Dendritic cell treated with granulocyte-macrophage colony-stimulating factor and Interleukin-4, amounts not matched to agents 40 ng/mL and 50 ng/mL, for 4 days (primary cell): ENCODE data around the gene MAPK1IP1L.
"Not testable (repeated sequence)": the region's sequence is repeated elsewhere in the genome, so short reads cannot be mapped to it uniquely, and the experiment has no call there.

Experiments used
- H3K27ac Mint-ChIP-seq: one replicate; pipeline ENCODE4 v1.8.0; 2022; ENCODE audit warnings: mild to moderate bottlenecking, mixed read lengths
- H3K27me3 Mint-ChIP-seq: one replicate; pipeline ENCODE4 v1.8.0; 2022; ENCODE audit warnings: mild to moderate bottlenecking, mixed read lengths
- H3K36me3 Mint-ChIP-seq: one replicate; pipeline ENCODE4 v1.8.0; 2022; ENCODE audit warnings: low read depth, mixed read lengths
- H3K4me1 Mint-ChIP-seq: one replicate; pipeline ENCODE4 v1.8.0; 2022; ENCODE audit warnings: low read depth, mixed read lengths
- H3K4me3 Mint-ChIP-seq: one replicate; pipeline ENCODE4 v1.8.0; 2022; ENCODE audit warnings: mild to moderate bottlenecking, moderate library complexity, mixed read lengths
- H3K9me3 Mint-ChIP-seq: one replicate; pipeline ENCODE4 v1.8.0; 2022; ENCODE audit warnings: mixed read lengths
- intact Hi-C: fragments of 100-400 bp; cut with micrococcal nuclease; formaldehyde crosslinking; loops from one replicate; pipeline ENCODE4 v1.15.0; 2022

MAPK1IP1L gene

DNA sequence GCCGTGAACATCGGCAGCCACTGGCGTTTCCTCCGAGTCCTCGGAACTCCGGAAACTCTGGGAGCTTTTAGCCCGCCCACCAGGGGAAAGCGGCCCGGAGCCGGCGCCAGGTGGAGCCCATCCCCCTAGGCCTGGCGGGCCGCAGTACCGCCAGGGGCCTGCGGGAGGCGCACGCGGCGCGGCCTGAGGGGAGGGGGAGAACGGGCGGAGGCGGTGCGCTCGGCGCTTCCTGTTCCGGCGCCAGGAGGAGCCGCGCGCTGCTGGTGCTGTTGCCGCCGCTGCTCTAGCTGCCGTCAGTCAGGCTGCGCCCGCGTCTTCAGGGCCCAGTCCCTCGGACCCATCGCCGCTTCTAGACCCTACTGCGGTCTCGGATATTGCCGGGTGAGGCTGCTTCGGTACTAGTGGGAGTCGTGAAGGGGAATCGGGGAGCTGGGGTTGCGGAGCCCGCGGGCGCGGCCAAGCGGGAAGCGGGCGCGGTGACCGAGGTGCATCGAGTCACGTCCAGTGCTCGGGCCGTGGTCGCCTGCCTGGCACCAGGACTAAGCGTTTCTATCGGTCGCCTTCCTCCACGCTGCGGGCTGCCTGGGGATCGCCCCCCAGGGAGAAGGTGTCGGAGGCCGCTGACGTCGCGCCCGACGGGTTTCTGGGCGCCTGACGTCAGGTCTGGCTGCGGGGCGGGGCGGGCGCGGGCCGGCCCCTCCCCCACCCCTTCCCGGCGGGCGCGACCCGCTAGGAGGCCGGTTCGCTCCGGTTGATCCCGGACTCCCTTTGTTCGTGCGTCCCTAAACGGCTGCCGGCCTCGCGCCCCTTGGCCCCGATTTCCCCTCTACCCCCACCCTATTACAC is at the start of gene MAPK1IP1L:
MAPK1IP1L (plus strand) TSS at position 225 of the 846 bp plus-strand sequence. CDS start 10,037 bp downstream, outside the sequence.
- Mint-ChIP-seq H3K4me1 (peaks cover 29% of the 10 kb centered on the region), H3K4me3 (peak within 1 kb of the TSS; percentile 86), H3K36me3 (peaks cover 23% of the 10 kb centered on the region), H3K27me3 (no peaks in the 10 kb centered on the region), H3K27ac (peak within 1 kb of the TSS; percentile 92), H3K9me3 (no peaks in the 10 kb centered on the region)
- intact Hi-C loops, result loop anchor here (2.0 to 10.0 kb wide), 2 partner anchors 25 to 223 kb away; partner anchors contain the start of genes FBXO34, SOCS4 and WDHD1

DNA sequence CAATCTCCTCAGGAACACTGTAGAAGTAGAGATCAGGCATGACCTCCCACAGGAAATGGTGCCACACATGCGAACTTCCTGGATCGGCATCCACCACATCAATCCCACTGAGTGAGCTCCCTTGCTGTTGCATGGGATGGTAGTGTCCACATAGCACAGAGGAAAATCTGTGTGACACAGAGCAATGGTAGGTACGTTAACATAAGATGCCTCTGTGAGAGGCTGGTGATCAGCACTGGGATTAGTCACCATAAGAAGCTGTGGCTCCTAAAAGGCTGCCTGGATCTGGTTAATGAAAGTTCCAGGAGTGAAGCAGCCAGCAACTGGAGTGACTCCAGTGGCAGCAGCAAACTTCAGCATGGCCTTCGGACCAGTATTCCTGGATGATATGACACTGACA is 46.4 kb upstream of the MAPK1IP1L start:
- no peak overlapping the region for H3K27ac Mint-ChIP-seq
- H3K9me3 Mint-ChIP-seq, result no peaks in the 10 kb centered on the region
- no peaks in the 10 kb centered on the region for H3K27me3 Mint-ChIP-seq
- H3K4me3 Mint-ChIP-seq, result no peak overlapping the region
- H3K36me3 Mint-ChIP-seq, result no peaks in the 10 kb centered on the region
- peaks cover 10% of the 10 kb centered on the region for H3K4me1 Mint-ChIP-seq
- intact Hi-C loops, result no loop called here

DNA sequence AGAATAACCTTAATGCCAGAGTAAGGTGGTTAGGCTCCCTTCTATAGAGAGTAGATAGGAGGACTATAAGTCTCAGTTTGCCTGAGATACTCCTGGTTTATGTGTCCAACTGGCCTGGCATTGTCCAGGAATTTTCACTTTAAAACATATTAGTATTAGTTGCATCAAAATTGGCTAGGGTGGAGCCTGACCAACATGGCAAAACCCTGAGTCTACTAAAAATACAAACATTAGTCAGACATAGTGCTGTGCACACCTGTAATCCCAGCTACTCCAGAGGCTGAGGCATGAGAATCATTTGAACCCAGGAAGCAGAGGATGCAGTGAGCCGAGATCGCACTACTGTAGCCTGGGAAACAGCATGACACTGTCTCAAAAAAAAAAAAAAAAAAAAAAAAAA is 36.4 kb upstream of the MAPK1IP1L start:
- Mint-ChIP-seq H3K27me3 (no peaks in the 10 kb centered on the region), H3K27ac (no peak overlapping the region), H3K4me1 (peaks cover 4% of the 10 kb centered on the region), H3K36me3 (no peaks in the 10 kb centered on the region), H3K9me3 (no peaks in the 10 kb centered on the region), H3K4me3 (no peak overlapping the region)
- intact Hi-C loops, result no loop called here

DNA sequence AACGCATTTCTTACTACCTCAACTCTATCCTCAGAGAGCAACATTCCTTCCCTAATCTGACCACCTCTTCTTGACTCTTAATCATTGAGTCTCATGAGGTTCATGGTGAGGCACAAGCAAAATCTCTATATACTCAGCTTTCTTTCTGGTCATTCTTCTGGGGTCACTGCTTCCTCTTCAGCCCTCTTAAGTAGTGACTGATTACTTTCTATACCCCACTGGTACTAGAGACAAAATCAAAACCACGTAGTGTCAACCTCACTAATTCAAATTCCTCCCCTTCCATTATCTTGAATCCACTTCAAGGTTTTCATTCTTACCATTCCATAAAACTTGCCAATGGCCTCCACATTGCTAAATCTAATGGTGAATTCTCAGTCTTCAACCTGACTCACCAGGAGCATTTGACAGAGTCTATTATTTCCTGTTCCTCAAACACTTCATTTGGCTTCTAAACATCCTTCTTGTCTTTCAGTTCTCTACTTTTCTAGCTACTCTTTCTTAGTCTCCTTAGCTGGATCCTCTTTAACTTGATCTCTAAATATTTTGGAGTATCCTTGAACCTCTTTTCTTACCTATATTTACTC is 31.4 kb upstream of the MAPK1IP1L start:
- Mint-ChIP-seq H3K9me3 (no peaks in the 10 kb centered on the region), H3K4me3 (no peak overlapping the region), H3K4me1 (peaks cover 10% of the 10 kb centered on the region), H3K27ac (peak overlapping the region; percentile 31), H3K27me3 (no peaks in the 10 kb centered on the region), H3K36me3 (no peaks in the 10 kb centered on the region)
- intact Hi-C loops, result no loop called here

DNA sequence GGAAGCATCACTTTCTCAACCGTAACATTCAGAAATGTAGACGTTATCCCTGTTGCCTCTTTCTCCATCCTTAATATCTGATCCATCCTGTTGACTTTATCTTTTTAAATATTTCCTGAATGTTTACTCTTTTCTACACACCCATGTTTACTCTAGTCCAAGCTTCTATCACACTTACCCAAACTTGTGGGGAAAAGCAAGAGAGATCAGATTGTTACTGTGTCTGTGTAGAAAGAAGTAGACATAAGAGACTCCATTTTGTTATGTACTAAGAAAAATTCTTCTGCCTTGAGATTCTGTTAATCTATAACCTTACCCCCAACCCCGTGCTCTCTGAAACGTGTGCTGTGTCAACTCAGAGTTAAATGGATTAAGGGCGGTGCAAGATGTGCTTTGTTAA is 27.1 kb upstream of the MAPK1IP1L start:
- H3K27ac Mint-ChIP-seq, H3K4me3 Mint-ChIP-seq, intact Hi-C loops, H3K36me3 Mint-ChIP-seq, H3K9me3 Mint-ChIP-seq, H3K27me3 Mint-ChIP-seq: not testable (repeated sequence)
- H3K4me1 Mint-ChIP-seq, result peaks cover 36% of the 10 kb centered on the region

DNA sequence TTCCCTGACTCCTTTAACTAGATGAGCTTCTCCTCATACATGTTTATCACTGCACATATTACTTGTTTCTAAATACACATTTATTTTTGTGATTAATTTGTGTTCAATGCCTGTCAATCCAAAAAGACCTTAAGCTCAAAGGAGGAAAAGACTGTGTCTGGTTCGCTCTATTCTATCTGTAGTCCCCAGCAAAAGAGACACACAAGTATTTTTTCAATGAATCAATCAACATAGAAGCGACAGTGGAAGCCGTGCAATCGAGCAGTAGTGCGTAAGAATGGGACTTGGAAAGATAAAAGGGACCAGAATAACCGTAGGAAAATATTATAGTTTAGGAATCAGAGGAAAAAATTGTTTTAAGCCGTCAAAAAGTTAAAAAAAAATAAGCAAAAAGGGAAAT is 25.5 kb upstream of the MAPK1IP1L start:
- Mint-ChIP-seq H3K9me3 (no peaks in the 10 kb centered on the region), H3K4me3 (peak overlapping the region; percentile 96), H3K27ac (peak overlapping the region; percentile 96), H3K4me1 (peaks cover 27% of the 10 kb centered on the region), H3K27me3 (no peaks in the 10 kb centered on the region), H3K36me3 (peaks cover 9% of the 10 kb centered on the region)
- intact Hi-C loops, result loop anchor here (2.0 kb wide), 1 partner anchor 25 kb away; the partner anchor contains the start of gene MAPK1IP1L

DNA sequence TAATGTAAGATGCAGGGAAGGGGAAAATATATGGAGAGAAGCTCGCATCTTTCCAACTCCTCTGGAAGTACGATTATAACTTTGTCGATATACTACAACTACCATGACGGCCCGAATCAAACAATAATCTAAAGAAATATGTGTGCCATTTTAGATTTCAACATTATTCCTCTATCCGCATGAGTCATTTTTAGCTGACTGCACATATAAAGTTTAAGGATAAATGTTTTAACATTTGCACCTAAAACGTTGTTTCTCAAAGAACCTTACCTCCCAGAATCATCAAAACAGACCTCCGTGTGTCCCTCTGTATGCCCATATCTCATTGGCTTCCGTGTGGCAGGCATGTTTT is 25.0 kb upstream of the MAPK1IP1L start:
- Mint-ChIP-seq H3K27ac (peak overlapping the region; percentile 96), H3K9me3 (no peaks in the 10 kb centered on the region), H3K36me3 (peaks cover 9% of the 10 kb centered on the region), H3K4me3 (peak overlapping the region; percentile 96), H3K4me1 (peaks cover 31% of the 10 kb centered on the region), H3K27me3 (no peaks in the 10 kb centered on the region)
- intact Hi-C loops, result loop anchor here (2.0 kb wide), 1 partner anchor 24 kb away; the partner anchor contains the start of gene MAPK1IP1L

DNA sequence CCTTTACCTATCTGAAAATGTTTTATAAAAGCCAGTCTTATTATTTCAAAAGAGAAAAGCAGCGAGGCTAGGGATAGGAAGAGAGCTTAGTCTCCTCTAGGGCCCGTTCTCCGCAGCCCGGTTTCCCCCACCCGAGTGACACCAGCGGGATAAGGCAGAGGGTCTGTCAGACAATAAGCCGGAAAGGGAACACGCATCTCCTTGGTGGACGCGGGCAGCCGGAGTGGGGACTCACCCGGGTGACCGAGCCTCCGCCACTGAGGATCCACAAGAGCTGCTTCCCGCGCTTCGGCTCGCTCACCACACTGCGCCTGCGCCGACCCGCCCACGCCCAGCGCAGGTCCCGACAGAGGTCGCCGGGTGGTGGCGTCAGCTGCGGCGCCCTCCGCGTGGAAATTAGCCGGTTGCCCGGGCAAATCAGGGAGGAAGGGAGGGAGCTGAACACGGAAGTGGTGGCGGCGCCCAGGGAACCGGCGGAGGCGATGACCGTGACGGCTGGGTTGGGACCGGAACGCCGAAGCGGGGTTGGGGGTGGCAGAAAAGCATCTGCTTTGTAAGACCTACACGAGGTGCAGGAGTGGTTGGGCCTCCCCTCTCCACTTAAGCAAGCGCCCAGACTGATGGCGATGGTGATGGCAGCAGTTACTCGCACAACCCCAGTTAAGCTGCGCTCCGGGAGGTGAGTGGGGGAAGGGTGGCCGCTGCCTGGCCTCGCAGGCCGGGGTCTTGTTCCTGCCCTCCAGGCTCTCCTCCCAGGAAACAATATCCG is 24.5 kb upstream of the MAPK1IP1L start, which contains the start of the genes SOCS4 and WDHD1:
SOCS4 (plus strand) TSS at position 444 of the 769 bp plus-strand sequence. CDS start 15,806 bp downstream, outside the sequence.
WDHD1 (minus strand) TSS at position 307 of the 769 bp plus-strand sequence. CDS start 312 bp downstream, outside the sequence.
- intact Hi-C loops, result loop anchor here (2.0 kb wide), 1 partner anchor 24 kb away; the partner anchor contains the start of gene MAPK1IP1L
- Mint-ChIP-seq H3K4me1 (peaks cover 33% of the 10 kb centered on the region), H3K4me3 (peak within 1 kb of the TSS; percentile 96), H3K27ac (peak within 1 kb of the TSS; percentile 96), H3K9me3 (no peaks in the 10 kb centered on the region), H3K27me3 (no peaks in the 10 kb centered on the region), H3K36me3 (peaks cover 9% of the 10 kb centered on the region)

DNA sequence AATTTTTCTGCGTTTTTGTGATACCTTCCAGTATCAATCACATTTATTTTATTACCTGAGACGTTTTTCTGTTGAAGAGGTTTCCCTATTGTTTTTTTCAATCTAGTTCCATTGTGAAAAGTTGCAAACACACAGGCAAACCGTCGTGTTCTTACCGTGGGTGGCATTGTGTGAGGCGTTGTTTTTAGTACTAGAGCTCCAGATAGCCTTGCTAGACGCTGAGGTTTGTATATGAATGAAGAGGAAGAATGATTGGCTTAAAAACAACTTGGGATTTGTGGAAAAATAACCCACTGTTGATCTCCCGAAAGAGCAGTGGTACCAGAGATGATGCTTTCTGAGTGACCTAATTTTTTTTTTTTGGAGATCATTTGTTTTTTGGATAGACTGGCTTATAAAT is 23.4 kb upstream of the MAPK1IP1L start:
- H3K27me3 Mint-ChIP-seq, result no peaks in the 10 kb centered on the region
- H3K9me3 Mint-ChIP-seq, result no peaks in the 10 kb centered on the region
- H3K27ac Mint-ChIP-seq, result peak overlapping the region; percentile 96
- H3K36me3 Mint-ChIP-seq, result peaks cover 16% of the 10 kb centered on the region
- H3K4me1 Mint-ChIP-seq, result peaks cover 33% of the 10 kb centered on the region
- intact Hi-C loops, result no loop called here
- peak overlapping the region; percentile 96 for H3K4me3 Mint-ChIP-seq

DNA sequence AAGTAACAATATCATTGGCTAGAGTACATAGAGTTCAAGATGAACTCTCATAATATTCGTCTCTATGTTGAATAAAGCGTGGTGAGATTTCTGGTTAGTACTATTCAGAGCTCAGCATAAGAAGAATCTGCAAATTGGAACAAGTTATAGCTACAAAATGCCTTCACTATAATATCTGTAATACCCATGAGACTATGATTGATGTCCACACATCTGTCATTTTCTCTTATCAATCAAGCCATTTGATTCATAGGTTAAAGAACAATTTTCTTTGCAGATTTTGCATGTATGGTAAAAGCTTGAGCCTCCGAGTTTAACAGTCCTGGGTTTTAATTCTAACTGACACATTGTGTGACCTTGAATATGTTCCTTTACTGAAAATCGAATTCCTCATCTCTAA is 23.0 kb upstream of the MAPK1IP1L start:
- H3K27me3 Mint-ChIP-seq, result no peaks in the 10 kb centered on the region
- peak overlapping the region; percentile 96 for H3K4me3 Mint-ChIP-seq
- peaks cover 33% of the 10 kb centered on the region for H3K4me1 Mint-ChIP-seq
- peak overlapping the region; percentile 96 for H3K27ac Mint-ChIP-seq
- intact Hi-C loops, result no loop called here
- H3K9me3 Mint-ChIP-seq, result no peaks in the 10 kb centered on the region
- H3K36me3 Mint-ChIP-seq, result peaks cover 16% of the 10 kb centered on the region

DNA sequence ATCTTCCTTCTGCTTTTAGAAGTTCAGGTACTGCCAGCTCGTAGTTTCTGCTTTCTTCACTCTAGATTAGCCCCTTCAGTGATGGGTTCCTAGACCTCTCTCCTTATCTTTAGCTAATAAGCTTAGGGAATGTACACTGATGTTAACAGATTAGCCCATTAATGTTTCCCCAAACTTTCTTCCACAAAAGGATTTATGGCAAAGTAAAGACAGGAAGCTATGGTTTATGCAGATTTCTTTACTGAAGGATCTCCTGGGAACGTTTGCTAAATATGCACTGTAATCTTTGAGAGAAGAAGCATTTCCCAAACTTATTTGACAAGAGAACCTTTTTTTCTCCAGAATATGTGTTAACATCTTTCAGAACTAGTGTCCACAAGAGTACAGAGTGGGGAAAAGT is 20.3 kb upstream of the MAPK1IP1L start:
- intact Hi-C loops, result no loop called here
- Mint-ChIP-seq H3K4me1 (peaks cover 22% of the 10 kb centered on the region), H3K27ac (no peak overlapping the region), H3K9me3 (no peaks in the 10 kb centered on the region), H3K4me3 (no peak overlapping the region), H3K36me3 (peaks cover 31% of the 10 kb centered on the region), H3K27me3 (no peaks in the 10 kb centered on the region)

DNA sequence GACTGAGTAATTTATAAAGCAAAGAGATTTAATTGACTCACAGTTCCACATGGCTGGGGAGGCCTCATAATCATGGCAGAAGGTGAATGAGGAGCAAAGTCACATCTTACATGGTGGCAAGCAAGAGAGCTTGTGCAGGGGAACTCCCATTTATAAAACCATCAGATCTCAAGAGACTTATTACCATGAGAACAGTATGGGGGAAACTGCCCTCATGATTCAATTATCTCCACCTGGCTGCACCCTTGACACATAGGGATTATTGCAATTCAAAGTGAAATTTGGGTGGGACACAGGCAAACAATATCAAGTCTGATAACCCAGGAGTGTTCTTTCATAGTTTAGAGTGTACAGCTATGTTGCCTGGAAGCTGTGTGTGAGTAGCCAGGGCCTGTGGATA is 13.5 kb upstream of the MAPK1IP1L start:
- H3K27ac Mint-ChIP-seq, H3K27me3 Mint-ChIP-seq, H3K9me3 Mint-ChIP-seq, H3K4me1 Mint-ChIP-seq, H3K4me3 Mint-ChIP-seq, intact Hi-C loops: not testable (repeated sequence)
- peaks cover 61% of the 10 kb centered on the region for H3K36me3 Mint-ChIP-seq

DNA sequence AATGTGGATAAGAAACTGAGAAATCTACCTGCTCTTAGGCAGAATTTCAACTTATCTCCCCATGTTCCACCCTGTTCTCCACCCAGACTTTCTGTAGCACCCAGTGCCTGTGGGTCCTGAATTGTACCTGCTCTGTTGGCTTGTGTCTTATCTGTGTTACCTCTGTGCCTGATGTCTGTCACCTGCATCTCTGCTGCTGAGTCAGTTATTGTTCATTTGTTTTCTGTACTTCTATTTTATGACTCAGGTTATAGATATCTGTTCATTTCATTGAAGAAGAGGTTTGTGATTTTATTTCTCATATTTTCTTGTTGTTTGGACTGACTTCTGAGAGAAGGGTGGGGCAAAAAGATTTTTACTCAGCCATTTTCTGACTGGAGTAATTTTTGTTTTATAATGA is 12.7 kb upstream of the MAPK1IP1L start:
- intact Hi-C loops, result no loop called here
- no peak overlapping the region for H3K27ac Mint-ChIP-seq
- H3K36me3 Mint-ChIP-seq, result peaks cover 68% of the 10 kb centered on the region
- H3K4me1 Mint-ChIP-seq, result no peaks in the 10 kb centered on the region
- H3K27me3 Mint-ChIP-seq, result no peaks in the 10 kb centered on the region
- no peak overlapping the region for H3K4me3 Mint-ChIP-seq
- no peaks in the 10 kb centered on the region for H3K9me3 Mint-ChIP-seq

DNA sequence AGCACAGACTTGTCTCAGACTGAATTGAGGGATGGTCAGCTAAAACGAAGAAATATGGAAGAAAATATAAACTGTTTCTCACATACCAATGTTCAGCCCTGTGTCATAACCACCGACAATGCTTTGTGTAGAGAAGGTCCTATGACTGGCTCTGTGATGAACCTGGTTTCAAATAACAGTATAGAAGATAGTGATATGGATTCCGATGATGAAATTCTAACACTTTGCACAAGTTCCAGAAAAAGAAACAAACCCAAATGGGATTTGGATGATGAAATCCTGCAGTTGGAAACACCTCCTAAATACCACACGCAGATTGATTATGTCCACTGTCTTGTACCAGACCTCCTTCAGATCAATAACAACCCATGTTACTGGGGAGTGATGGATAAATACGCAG is 7.9 kb upstream of the MAPK1IP1L start:
- Mint-ChIP-seq H3K4me3 (no peak overlapping the region), H3K9me3 (no peaks in the 10 kb centered on the region), H3K27me3 (no peaks in the 10 kb centered on the region), H3K4me1 (no peaks in the 10 kb centered on the region), H3K27ac (no peak overlapping the region), H3K36me3 (peaks cover 42% of the 10 kb centered on the region)
- intact Hi-C loops, result no loop called here
